ENCODE data around the gene GPR135. TPM values are rescaled to one million over a fixed set of nuclear protein-coding genes. Genes with fewer than 3 reads are reported as not detected.

The GPR135 gene
- total RNA-seq, 4 donors from 2014 or later: 5.8 to 8.2 (median 6.6) TPM

DNA sequence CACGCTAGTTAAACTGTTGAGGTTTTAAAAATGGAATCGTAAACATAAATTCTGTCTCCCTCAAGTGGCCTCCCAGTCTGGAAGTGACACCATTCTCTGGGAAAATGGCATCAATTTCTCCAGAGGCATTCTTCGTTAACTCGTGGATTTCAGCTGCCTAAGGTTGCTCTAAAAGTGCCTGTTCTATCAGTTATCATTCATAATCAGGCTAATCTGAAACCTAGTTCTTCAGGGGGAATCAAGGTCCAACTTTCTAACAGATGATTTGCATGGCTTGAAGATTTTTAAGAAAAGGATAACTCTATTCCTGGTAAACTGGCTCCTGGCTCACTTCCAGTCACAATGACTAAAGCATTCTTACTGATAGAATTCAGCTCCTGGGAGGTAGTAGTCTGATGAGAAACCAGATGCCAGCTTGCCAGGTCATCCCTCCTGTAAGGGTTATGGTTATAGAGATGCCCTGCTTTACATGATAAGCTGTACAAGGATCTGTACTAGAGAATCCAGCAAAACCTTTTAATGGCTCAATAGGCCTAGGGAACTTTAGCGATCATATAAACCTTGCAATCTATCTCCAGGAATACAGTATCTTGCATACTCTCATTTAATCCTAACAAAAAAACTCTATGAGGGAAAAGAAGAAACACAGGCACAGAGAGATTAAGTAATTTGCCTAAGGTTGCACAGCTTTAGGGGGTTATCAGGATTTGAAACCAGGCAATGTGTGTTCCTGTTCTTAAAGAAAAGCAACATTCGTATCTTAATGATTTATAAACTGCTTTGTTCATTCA is 17.6 kb upstream of the GPR135 start:
- TF ChIP-seq, protein P1, sequence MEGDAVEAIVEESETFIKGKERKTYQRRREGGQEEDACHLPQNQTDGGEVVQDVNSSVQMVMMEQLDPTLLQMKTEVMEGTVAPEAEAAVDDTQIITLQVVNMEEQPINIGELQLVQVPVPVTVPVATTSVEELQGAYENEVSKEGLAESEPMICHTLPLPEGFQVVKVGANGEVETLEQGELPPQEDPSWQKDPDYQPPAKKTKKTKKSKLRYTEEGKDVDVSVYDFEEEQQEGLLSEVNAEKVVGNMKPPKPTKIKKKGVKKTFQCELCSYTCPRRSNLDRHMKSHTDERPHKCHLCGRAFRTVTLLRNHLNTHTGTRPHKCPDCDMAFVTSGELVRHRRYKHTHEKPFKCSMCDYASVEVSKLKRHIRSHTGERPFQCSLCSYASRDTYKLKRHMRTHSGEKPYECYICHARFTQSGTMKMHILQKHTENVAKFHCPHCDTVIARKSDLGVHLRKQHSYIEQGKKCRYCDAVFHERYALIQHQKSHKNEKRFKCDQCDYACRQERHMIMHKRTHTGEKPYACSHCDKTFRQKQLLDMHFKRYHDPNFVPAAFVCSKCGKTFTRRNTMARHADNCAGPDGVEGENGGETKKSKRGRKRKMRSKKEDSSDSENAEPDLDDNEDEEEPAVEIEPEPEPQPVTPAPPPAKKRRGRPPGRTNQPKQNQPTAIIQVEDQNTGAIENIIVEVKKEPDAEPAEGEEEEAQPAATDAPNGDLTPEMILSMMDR (IDR thresholded peaks at IDR 0.05; ENCODE audit: low read depth): no peak

DNA sequence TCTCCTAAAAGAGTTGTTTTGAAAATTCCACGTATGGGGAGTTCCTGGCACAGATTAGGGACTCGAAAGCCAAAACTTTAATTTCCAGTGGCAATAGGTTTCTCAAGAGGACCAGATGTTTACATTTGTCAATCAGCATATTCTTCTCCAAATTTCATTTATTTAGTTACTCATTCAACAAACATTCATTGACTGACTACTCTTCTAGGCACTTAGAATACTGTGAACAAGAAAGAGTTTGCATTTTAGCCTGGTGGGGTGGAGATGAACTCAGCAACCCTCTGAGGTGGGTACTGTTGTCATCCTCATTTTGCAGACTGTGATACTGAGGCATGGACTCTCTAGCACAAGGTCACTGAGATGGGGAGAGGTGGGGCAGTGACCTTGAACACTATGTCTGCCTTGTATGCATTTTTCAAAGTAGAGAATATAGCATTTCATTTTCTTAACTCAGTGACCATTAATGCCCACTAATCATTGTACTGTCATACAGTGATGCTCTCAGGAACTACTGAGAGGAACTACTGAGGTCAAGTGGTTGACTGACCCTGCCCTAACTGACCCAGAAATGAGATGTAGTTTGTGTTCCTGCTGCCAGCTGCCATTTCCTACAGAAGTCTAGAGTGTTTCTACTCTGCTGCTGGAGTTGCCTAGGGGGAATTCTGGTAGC is 16.8 kb upstream of the GPR135 start:
- TF ChIP-seq, protein P1 (IDR thresholded peaks at IDR 0.05; ENCODE audit: low read depth): no peak

DNA sequence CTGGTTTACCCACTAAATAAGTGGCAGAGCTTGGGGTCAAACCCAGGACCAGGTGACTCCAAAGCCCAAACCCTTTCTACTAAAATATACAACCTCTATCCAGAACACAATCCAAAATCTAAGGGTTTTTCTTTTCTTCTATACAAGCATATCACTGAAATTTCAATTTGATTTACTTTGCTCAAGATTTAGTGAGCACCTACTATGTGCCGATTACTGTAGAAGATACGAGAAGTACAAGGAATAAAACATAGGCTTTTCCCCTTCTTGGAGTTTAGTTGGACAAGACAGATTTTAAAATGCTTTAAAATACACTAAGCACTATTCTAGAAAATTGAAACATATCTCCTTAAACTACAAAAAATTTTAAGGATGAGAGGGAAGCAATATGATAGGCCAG is 16.2 kb upstream of the GPR135 start:
- TF ChIP-seq, protein P1 (IDR thresholded peaks at IDR 0.05; ENCODE audit: low read depth): no peak

DNA sequence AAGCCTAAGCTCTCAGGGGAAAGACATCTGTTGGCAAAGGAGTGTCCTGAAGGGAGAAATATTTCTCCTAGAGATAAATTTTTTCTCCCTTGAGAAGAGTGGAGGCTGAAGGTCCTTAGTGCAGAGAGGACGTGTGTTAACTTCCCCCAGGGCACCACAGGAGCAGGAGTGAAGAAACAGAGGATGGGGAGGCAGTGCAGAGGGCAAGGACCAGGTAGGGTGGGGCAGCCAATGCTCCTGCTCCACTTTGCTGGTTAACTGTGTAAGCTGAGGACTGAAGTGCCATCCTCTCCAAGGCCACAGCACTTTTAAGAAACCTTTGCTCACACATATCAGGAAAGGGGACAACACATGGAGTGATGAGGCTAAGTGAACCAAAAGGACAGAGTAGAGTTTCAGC is 15.0 kb upstream of the GPR135 start:
- TF ChIP-seq, protein P1 (IDR thresholded peaks at IDR 0.05; ENCODE audit: low read depth): no peak

DNA sequence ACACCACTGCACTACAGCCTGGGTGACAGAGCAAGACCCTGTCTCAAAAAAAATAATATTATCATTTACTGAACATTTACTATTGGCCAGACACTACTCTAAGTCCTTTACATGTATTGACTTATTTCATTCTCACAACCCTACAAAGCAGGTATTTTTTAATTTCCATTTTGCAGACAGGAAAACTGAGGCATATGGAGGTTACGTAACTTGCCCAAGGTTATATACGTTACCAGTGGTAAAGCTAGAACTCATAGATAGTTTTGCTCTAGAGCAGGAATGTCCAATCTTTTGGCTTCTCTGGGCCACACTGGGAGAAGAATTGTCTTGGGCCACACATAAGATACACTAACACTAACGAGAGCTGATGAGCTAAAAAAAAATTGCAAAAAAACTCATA is 13.4 kb upstream of the GPR135 start:
- TF ChIP-seq, protein P1 (IDR thresholded peaks at IDR 0.05; ENCODE audit: low read depth): no peak

DNA sequence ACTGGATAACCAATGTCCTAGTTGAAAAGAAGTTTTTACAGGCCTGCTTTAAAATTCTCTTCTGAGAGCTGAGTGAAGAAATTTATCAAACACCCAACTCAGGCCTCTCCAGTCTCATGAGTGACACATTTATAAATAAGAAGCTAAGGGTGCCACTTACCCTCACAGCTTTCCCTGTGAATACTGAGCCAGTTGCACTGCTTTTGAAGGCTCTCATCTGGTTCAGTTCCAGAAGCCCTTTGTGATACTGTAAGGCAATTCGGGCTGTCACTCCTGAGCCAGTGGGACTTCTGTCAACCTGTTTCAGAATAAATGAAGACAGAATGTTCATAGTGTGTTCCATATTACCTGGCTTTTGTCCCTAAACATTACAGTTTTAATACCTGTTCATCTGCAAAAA is 10.5 kb upstream of the GPR135 start:
- TF ChIP-seq, protein P1 (IDR thresholded peaks at IDR 0.05; ENCODE audit: low read depth): no peak

DNA sequence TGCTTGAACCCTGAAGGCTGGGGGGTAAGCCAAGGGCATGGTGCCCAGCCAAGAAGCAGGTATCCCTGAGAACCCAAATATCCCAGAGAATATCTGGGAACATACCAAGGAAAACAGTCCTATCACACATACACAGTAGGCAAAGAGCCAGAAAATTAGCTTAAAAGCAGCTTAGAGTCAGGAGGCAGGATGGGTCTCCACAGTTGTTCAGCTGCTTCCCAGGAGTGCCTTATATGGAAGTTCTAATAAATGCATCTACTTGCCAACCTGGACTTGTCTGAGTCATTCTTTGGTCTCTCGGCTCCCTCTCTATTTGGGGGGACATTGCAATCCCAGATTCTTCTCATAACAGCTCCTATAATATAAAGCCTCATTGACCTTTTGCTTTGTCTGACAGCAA is 9.0 kb upstream of the GPR135 start:
- TF ChIP-seq, protein P1 (IDR thresholded peaks at IDR 0.05; ENCODE audit: low read depth): no peak

Data from subcutaneous adipose tissue (tissue), 4 donors.